Mesendoderm (in vitro differentiated cells): ENCODE measurements around the gene RASD2.

Experiments
- DNase-seq: peaks from one replicate; pipeline ENCODE4 v3.0.0; 2013
- H2AK5ac ChIP-seq: 2 replicates; pipeline ENCODE4 v1.6.1; 2013; ENCODE audit warnings: low read length, inconsistent platforms
- H2BK120ac ChIP-seq: 2 replicates; pipeline ENCODE4 v1.6.1; 2013; ENCODE audit warnings: low read depth, mild to moderate bottlenecking, low read length, moderate library complexity, mixed read lengths
- H2BK15ac ChIP-seq: replicated peaks from 2 replicates; pipeline ENCODE4 v1.6.1; 2013; ENCODE audit warnings: low read depth, mild to moderate bottlenecking, moderate library complexity
- H2BK5ac ChIP-seq: 2 replicates; pipeline ENCODE4 v1.6.1; 2013; ENCODE audit warnings: low read length, inconsistent platforms
- H3K18ac ChIP-seq: 2 replicates; pipeline ENCODE4 v1.6.1; 2013; ENCODE audit warnings: mild to moderate bottlenecking, low read length, mixed read lengths
- H3K23ac ChIP-seq: one replicate; pipeline ENCODE4 v1.6.1; 2013; ENCODE audit warnings: low read length
- H3K27ac ChIP-seq: 2 replicates; pipeline ENCODE4 v1.5.1; 2013; ENCODE audit warnings: low read depth, mild to moderate bottlenecking, inconsistent platforms, low read length, moderate library complexity
- H3K27me3 ChIP-seq: 2 replicates; pipeline ENCODE4 v1.6.1; 2013; ENCODE audit warnings: low read length, control low read depth, mild to moderate bottlenecking, inconsistent platforms; ENCODE audit not compliant: insufficient read depth, poor library complexity
- H3K36me3 ChIP-seq: 2 replicates; pipeline ENCODE4 v1.6.1; 2013; ENCODE audit warnings: low read length, inconsistent platforms; ENCODE audit not compliant: control insufficient read depth, insufficient read depth
- H3K4ac ChIP-seq: one replicate; pipeline ENCODE4 v1.6.1; 2013; ENCODE audit warnings: low read depth, mild to moderate bottlenecking, low read length, moderate library complexity
- H3K4me1 ChIP-seq: 2 replicates; pipeline ENCODE4 v1.6.1; 2013; ENCODE audit warnings: low read depth, low read length, inconsistent platforms; ENCODE audit not compliant: control insufficient read depth
- H3K4me2 ChIP-seq: 2 replicates; pipeline ENCODE4 v1.6.1; 2013; ENCODE audit warnings: low read length
- H3K4me3 ChIP-seq: 2 replicates; pipeline ENCODE4 v1.5.1; 2013; ENCODE audit warnings: mild to moderate bottlenecking, low read length
- H3K56ac ChIP-seq: one replicate; pipeline ENCODE4 v1.6.1; 2013; ENCODE audit warnings: low read length
- H3K79me1 ChIP-seq: 2 replicates; pipeline ENCODE4 v1.6.1; 2013; ENCODE audit warnings: low read length, inconsistent platforms
- H3K79me2 ChIP-seq: 2 replicates; pipeline ENCODE4 v1.6.1; 2013; ENCODE audit warnings: mild to moderate bottlenecking, low read length; ENCODE audit not compliant: control insufficient read depth, insufficient read depth
- H3K9ac ChIP-seq: 2 replicates; pipeline ENCODE4 v1.6.1; 2013; ENCODE audit warnings: low read length, inconsistent platforms
- H4K5ac ChIP-seq: one replicate; pipeline ENCODE4 v1.6.1; 2013; ENCODE audit warnings: low read length
- H4K8ac ChIP-seq: one replicate; pipeline ENCODE4 v1.6.1; 2013; ENCODE audit warnings: low read depth, mild to moderate bottlenecking, control low read depth, low read length, moderate library complexity
- WGBS: extraction: QIAGEN DNeasy Blood & Tissue Kit; methylation state at CpG from one replicate; pipeline ENCODE4 v1.1.7; 2013; ENCODE audit warnings: low lambda C conversion rate, missing lambda C conversion rate; ENCODE audit not compliant: insufficient coverage; ENCODE audit errors: extremely low coverage; 5-methylcytosine and 5-hydroxymethylcytosine counted together

Gene RASD2

DNA sequence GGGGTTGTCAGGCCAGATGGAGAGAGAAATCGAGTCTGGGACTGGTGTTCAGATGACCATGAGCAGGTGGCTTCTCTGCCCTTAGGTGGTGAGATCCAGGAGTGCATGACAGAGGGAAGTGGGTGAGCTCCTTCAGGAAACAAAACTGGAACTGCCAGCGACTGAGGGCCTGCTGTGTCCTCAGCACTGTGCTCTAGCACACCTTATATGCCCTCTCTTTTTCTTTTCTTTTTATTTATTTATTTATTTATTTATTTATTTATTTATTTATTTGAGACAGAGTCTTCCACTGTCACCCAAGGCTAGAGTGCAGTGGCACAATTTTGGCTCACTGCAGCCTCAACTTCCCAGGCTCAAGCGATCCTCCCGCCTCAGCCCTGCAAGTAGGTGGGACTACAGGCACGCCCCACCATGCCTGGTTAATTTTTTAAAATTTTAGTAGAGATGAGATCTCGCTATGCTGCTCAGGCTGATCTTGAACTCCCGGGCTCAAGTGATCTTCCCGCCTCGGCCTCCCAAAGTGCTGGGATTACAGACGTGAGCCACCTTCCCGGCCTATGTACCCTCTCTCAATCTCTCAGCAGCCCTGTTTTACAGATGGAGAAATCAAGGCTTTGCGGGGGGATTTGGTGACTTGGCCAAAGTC is 14.8 kb upstream of the RASD2 start:
- H3K23ac ChIP-seq = no peak overlapping the region
- H3K4me3 ChIP-seq = no peak overlapping the region
- H3K56ac ChIP-seq = no peak overlapping the region
- no peaks in the 10 kb centered on the region for H3K79me2 ChIP-seq
- no peak overlapping the region for H4K8ac ChIP-seq
- H2AK5ac ChIP-seq = no peak overlapping the region
- H3K27me3 ChIP-seq = no peaks in the 10 kb centered on the region
- H3K9ac ChIP-seq = no peak overlapping the region
- H3K36me3 ChIP-seq = no peaks in the 10 kb centered on the region
- H3K4me1 ChIP-seq = no peaks in the 10 kb centered on the region
- H3K79me1 ChIP-seq = no peaks in the 10 kb centered on the region
- no peak for DNase-seq
- H2BK5ac ChIP-seq = no peak overlapping the region
- no peak overlapping the region for H4K5ac ChIP-seq
- H2BK15ac ChIP-seq = no peak overlapping the region
- H3K4ac ChIP-seq = no peak overlapping the region
- no peak overlapping the region for H3K4me2 ChIP-seq
- H3K18ac ChIP-seq = no peak overlapping the region
- WGBS = no CpG with 5 or more reads among the region's 12 CpGs
- no peak overlapping the region for H3K27ac ChIP-seq
- H2BK120ac ChIP-seq = no peak overlapping the region

DNA sequence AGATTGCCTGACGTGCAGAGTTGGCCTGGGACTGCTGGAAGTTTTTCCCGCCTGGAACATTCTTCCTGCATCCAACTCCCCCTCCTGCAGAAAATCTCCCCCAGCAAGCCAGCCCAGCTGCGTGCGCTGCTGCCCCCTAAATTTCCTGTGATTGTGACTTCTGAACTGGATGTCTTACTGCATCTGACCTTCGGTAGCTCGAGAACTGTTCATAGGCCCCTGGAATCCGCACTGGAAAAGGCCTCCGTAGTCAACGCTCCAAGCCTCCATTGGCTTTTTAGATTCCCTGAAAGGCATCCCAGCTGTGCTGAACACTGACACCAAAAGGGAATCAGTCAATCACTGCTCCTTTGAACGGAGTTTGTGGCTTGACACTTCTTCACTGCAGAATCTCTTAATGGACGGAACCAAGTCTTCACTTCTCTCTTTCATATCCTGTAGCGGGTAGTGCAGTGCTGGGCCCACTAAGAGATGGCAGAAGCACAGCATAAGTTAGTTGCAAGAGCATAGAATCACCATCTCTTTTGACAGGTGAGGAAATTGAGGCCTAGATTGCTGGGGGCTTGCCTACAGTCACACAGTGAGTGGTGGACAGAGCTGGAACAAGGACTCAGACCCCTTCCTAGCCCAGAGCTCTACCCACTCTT is 14.2 kb upstream of the RASD2 start:
- no peak overlapping the region for H2BK5ac ChIP-seq
- H3K79me2 ChIP-seq = no peaks in the 10 kb centered on the region
- H2AK5ac ChIP-seq = no peak overlapping the region
- no peak overlapping the region for H3K4me3 ChIP-seq
- H3K79me1 ChIP-seq = no peaks in the 10 kb centered on the region
- no peaks in the 10 kb centered on the region for H3K27me3 ChIP-seq
- H3K36me3 ChIP-seq = no peaks in the 10 kb centered on the region
- WGBS = no CpG with 5 or more reads among the region's 12 CpGs
- H2BK120ac ChIP-seq = no peak overlapping the region
- no peak overlapping the region for H3K18ac ChIP-seq
- H3K56ac ChIP-seq = no peak overlapping the region
- DNase-seq = no peak
- no peak overlapping the region for H4K8ac ChIP-seq
- H3K4me2 ChIP-seq = no peak overlapping the region
- H3K27ac ChIP-seq = no peak overlapping the region
- no peak overlapping the region for H4K5ac ChIP-seq
- H3K9ac ChIP-seq = no peak overlapping the region
- no peaks in the 10 kb centered on the region for H3K4me1 ChIP-seq
- no peak overlapping the region for H3K23ac ChIP-seq
- no peak overlapping the region for H3K4ac ChIP-seq
- no peak overlapping the region for H2BK15ac ChIP-seq

DNA sequence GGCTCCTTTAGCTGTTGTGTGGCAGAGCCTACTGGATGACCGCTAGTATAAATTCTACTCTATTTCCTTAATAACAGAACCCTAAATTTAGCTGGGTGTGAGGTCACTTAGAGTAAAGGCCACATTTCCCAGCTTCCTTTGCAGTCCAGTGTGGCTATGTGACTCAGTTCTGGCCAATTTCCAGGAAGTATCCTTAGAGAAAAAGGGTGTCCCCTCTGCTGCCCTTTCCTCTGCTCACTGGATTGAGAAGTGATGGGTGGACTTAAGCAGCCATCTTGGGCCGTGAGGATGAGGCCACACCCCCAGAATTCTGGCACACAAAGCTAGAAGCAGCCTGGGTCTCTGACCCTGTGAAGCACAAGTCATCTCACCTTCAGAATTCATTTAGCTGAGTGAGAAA is 11.7 kb upstream of the RASD2 start:
- no CpG with 5 or more reads among the region's 2 CpGs for WGBS
- H3K56ac ChIP-seq = no peak overlapping the region
- H3K4me3 ChIP-seq = no peak overlapping the region
- no peaks in the 10 kb centered on the region for H3K79me1 ChIP-seq
- no peak overlapping the region for H3K4ac ChIP-seq
- H3K23ac ChIP-seq = no peak overlapping the region
- H3K27ac ChIP-seq = no peak overlapping the region
- no peak overlapping the region for H2BK15ac ChIP-seq
- no peak overlapping the region for H3K9ac ChIP-seq
- H3K27me3 ChIP-seq = no peaks in the 10 kb centered on the region
- no peaks in the 10 kb centered on the region for H3K36me3 ChIP-seq
- no peak overlapping the region for H3K4me2 ChIP-seq
- H3K18ac ChIP-seq = no peak overlapping the region
- H2BK120ac ChIP-seq = no peak overlapping the region
- H2AK5ac ChIP-seq = no peak overlapping the region
- no peaks in the 10 kb centered on the region for H3K79me2 ChIP-seq
- no peak for DNase-seq
- no peak overlapping the region for H4K8ac ChIP-seq
- no peak overlapping the region for H4K5ac ChIP-seq
- no peak overlapping the region for H2BK5ac ChIP-seq
- no peaks in the 10 kb centered on the region for H3K4me1 ChIP-seq

DNA sequence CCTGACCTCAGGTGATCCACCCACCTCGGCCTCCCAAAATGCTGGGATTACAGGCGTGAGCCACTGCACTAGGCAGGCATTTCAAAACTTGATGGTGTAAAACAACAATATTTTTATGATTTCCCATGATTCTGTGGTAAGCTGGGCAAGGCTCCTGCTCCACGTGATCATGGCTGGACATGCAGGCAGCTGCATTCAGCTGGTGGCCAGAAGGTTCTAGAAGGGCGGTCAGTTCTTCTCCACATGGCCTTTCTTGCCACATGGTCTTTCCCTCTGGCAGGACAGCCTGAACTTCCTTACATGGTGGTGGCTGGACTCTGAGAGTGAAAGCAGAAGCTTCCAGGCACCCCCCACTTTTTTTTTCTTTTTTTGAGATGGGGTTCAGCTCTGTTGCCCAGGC is 9.9 kb upstream of the RASD2 start:
- Histone ChIP-seq H3K27ac (no peak overlapping the region), H2BK120ac (no peak overlapping the region), H2BK15ac (no peak overlapping the region), H2AK5ac (no peak overlapping the region), H3K4me2 (no peak overlapping the region), H3K79me1 (no peaks in the 10 kb centered on the region), H3K4me3 (no peak overlapping the region), H3K4me1 (no peaks in the 10 kb centered on the region), H3K23ac (no peak overlapping the region), H3K79me2 (no peaks in the 10 kb centered on the region), H3K18ac (no peak overlapping the region), H3K56ac (no peak overlapping the region), H4K8ac (no peak overlapping the region), H3K4ac (no peak overlapping the region), H3K9ac (no peak overlapping the region), H3K27me3 (no peaks in the 10 kb centered on the region), H2BK5ac (no peak overlapping the region), H3K36me3 (no peaks in the 10 kb centered on the region), H4K5ac (no peak overlapping the region)
- no peak for DNase-seq
- no CpG with 5 or more reads among the region's 4 CpGs for WGBS

DNA sequence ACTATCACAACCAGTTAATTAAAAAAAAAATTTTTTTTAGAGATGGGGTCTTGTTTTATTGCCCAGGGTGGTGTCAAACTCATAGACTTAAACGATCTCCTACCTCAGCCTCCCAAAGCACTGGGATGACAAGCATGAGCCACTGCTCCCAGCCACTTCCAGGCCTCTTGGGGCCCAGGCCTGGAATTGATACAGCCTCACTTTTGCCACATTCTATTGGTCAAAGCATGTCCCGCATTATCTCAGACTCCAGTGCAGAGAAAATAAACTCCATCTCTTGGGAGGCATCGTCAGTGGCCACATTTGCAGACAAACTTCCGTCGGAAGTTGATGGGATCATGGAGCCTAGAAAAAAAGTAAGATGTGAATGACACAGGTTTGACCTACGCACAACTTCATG is 9.4 kb upstream of the RASD2 start:
- Histone ChIP-seq H3K4ac (no peak overlapping the region), H3K4me1 (no peaks in the 10 kb centered on the region), H3K27me3 (no peaks in the 10 kb centered on the region), H4K8ac (no peak overlapping the region), H3K79me1 (no peaks in the 10 kb centered on the region), H3K56ac (no peak overlapping the region), H3K36me3 (no peaks in the 10 kb centered on the region), H2BK120ac (no peak overlapping the region), H3K9ac (no peak overlapping the region), H3K18ac (no peak overlapping the region), H2BK5ac (no peak overlapping the region), H3K79me2 (no peaks in the 10 kb centered on the region), H4K5ac (no peak overlapping the region), H3K4me2 (no peak overlapping the region), H2BK15ac (no peak overlapping the region), H3K4me3 (no peak overlapping the region), H3K23ac (no peak overlapping the region), H2AK5ac (no peak overlapping the region), H3K27ac (no peak overlapping the region)
- DNase-seq = no peak
- WGBS = no CpG with 5 or more reads among the region's 6 CpGs

DNA sequence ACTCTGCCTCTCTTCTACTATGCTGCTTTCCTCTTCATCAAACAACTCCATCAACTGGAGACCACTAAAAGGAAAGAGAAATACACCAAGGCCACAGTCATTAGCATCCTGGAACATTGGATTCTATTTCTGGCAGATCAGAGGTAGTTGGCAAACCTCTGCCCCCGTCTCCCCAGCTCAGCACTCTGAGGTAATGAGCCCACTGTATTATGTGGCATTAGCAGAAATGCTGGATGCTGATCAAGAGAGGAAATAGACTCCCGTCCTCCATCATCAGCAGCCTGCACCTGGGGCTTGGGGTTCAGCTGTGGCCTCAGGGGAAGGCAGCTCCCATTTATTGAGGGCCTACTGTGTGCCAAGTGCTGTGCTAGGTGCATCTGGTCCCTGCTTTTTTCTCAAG is 9.0 kb upstream of the RASD2 start:
- H3K18ac ChIP-seq = no peak overlapping the region
- H3K4ac ChIP-seq = no peak overlapping the region
- H3K4me2 ChIP-seq = no peak overlapping the region
- H3K27me3 ChIP-seq = no peaks in the 10 kb centered on the region
- no peak overlapping the region for H3K4me3 ChIP-seq
- no CpG with 5 or more reads among the region's 2 CpGs for WGBS
- no peak overlapping the region for H2BK120ac ChIP-seq
- no peaks in the 10 kb centered on the region for H3K79me2 ChIP-seq
- H2BK15ac ChIP-seq = no peak overlapping the region
- no peak overlapping the region for H3K9ac ChIP-seq
- no peaks in the 10 kb centered on the region for H3K79me1 ChIP-seq
- DNase-seq = no peak
- H4K8ac ChIP-seq = no peak overlapping the region
- H3K4me1 ChIP-seq = no peaks in the 10 kb centered on the region
- H2AK5ac ChIP-seq = no peak overlapping the region
- no peak overlapping the region for H4K5ac ChIP-seq
- no peak overlapping the region for H3K27ac ChIP-seq
- H3K36me3 ChIP-seq = no peaks in the 10 kb centered on the region
- H3K56ac ChIP-seq = no peak overlapping the region
- no peak overlapping the region for H3K23ac ChIP-seq
- H2BK5ac ChIP-seq = no peak overlapping the region
